GM23338 (cell line): ENCODE data around the gene DDX56. TPM values are rescaled to one million over a fixed set of nuclear protein-coding genes. Genes with fewer than 3 reads are reported as not detected.

Experiments
- ATAC-seq: fragments of 200-7000 bp; cut with Tn5 transposase; 3 replicates; pipeline ENCODE4 v1.9.1; 2020
- DNase-seq: peaks from one replicate; pipeline ENCODE4 v3.0.0-alpha.2; 2015; ENCODE audit warnings: low spot score
- H2AFZ ChIP-seq: fragments of 200-600 bp; sonication (generic); 2 replicates; pipeline ENCODE4 v1.8.0; 2016; ENCODE audit warnings: antibody characterized with exemption, mild to moderate bottlenecking, moderate library complexity
- H3F3A ChIP-seq: fragments of 200-600 bp; sonication (generic); replicated peaks from 2 replicates; pipeline ENCODE4 v1.8.0; 2017; ENCODE audit warnings: antibody characterized with exemption, mixed run types, low read depth
- H3K27ac ChIP-seq: fragments of 200-600 bp; sonication (generic); 2 replicates; pipeline ENCODE4 v1.6.1; 2016; ENCODE audit warnings: low read depth
- H3K27me3 ChIP-seq: fragments of 200-600 bp; sonication (generic); 2 replicates; pipeline ENCODE4 v1.8.0; 2016; ENCODE audit warnings: mild to moderate bottlenecking, mixed run types, moderate library complexity; ENCODE audit not compliant: insufficient read depth
- H3K36me3 ChIP-seq: fragments of 200-600 bp; sonication (generic); 2 replicates; pipeline ENCODE4 v1.8.0; 2016; ENCODE audit warnings: mild to moderate bottlenecking; ENCODE audit not compliant: insufficient read depth
- H3K4me1 ChIP-seq: fragments of 200-600 bp; sonication (generic); 2 replicates; pipeline ENCODE4 v1.8.0; 2016; ENCODE audit warnings: mild to moderate bottlenecking, moderate library complexity; ENCODE audit not compliant: insufficient read depth
- H3K4me2 ChIP-seq: fragments of 200-600 bp; sonication (generic); 2 replicates; pipeline ENCODE4 v1.7.1; 2017; ENCODE audit warnings: mixed run types
- H3K4me3 ChIP-seq: fragments of 200-600 bp; sonication (generic); 2 replicates; pipeline ENCODE4 v1.6.1; 2016; ENCODE audit warnings: mixed run types
- H3K79me2 ChIP-seq: fragments of 200-600 bp; sonication (generic); replicated peaks from 2 replicates; pipeline ENCODE4 v1.8.0; 2017; ENCODE audit warnings: mild to moderate bottlenecking; ENCODE audit not compliant: insufficient read depth
- H3K9me2 ChIP-seq: fragments of 200-600 bp; sonication (generic); 2 replicates; pipeline ENCODE4 v1.8.0; 2017; ENCODE audit not compliant: insufficient read depth
- H4K20me1 ChIP-seq: fragments of 200-600 bp; sonication (generic); replicated peaks from 2 replicates; pipeline ENCODE4 v1.8.0; 2017; ENCODE audit warnings: mild to moderate bottlenecking; ENCODE audit not compliant: insufficient read depth
- H3K27ac Mint-ChIP-seq: 2 replicates; pipeline ENCODE4 v1.8.0; 2020; ENCODE audit warnings: inconsistent platforms, mild to moderate bottlenecking, moderate library complexity, mixed read lengths
- H3K27me3 Mint-ChIP-seq: 3 replicates; pipeline ENCODE4 v1.8.0; 2022; ENCODE audit warnings: low read depth, mild to moderate bottlenecking, moderate library complexity, mixed read lengths, inconsistent platforms; ENCODE audit not compliant: insufficient read depth, poor library complexity
- H3K36me3 Mint-ChIP-seq: 3 replicates; pipeline ENCODE4 v1.8.0; 2021; ENCODE audit warnings: low read depth, mild to moderate bottlenecking, inconsistent platforms, moderate library complexity, mixed read lengths
- H3K4me1 Mint-ChIP-seq: 3 replicates; pipeline ENCODE4 v1.8.0; 2020; ENCODE audit warnings: mild to moderate bottlenecking, inconsistent platforms, mixed read lengths
- H3K4me3 Mint-ChIP-seq: 3 replicates; pipeline ENCODE4 v1.8.0; 2021; ENCODE audit warnings: moderate library complexity, mild to moderate bottlenecking, inconsistent platforms, mixed read lengths
- H3K9me3 Mint-ChIP-seq: 3 replicates; pipeline ENCODE4 v1.8.0; 2020; ENCODE audit warnings: moderate library complexity, mild to moderate bottlenecking, inconsistent platforms, mixed read lengths
- CREB1 ChIP-seq: fragments of 250-450 bp; sonication (Bioruptor Pico); IDR thresholded peaks from 2 replicates; pipeline ENCODE4 v1.5.0; 2020; ENCODE audit warnings: low read depth, mild to moderate bottlenecking, moderate library complexity
- EZH2 ChIP-seq: fragments of 200-600 bp; sonication (generic); IDR thresholded peaks from one replicate; pipeline ENCODE4 v1.8.0; 2017; ENCODE audit warnings: antibody characterized with exemption, mild to moderate bottlenecking, low read depth; ENCODE audit not compliant: unreplicated experiment
- EZH2phosphoT487 ChIP-seq: fragments of 200-600 bp; sonication (generic); IDR thresholded peaks from one replicate; pipeline ENCODE4 v1.8.1; 2018; ENCODE audit warnings: antibody characterized with exemption; ENCODE audit not compliant: unreplicated experiment
- JUNB ChIP-seq: IDR thresholded peaks from one replicate; pipeline ENCODE4 v1.6.1; 2016; ENCODE audit warnings: antibody characterized with exemption; ENCODE audit not compliant: unreplicated experiment
- NANOG ChIP-seq: IDR thresholded peaks from 2 replicates; pipeline ENCODE4 v1.6.1; 2016; ENCODE audit warnings: antibody characterized with exemption, borderline replicate concordance
- POLR2AphosphoS5 ChIP-seq: IDR thresholded peaks from 2 replicates; pipeline ENCODE4 v1.6.1; 2016; ENCODE audit warnings: antibody characterized with exemption, low read depth
- STAT1 ChIP-seq: IDR thresholded peaks from one replicate; pipeline ENCODE4 v1.6.1; 2016; ENCODE audit warnings: antibody characterized with exemption; ENCODE audit not compliant: unreplicated experiment
- ZNF114 ChIP-seq: fragments of 250-450 bp; sonication (Bioruptor Pico); IDR thresholded peaks from 2 replicates; pipeline ENCODE4 v1.5.0; 2020; ENCODE audit warnings: mild to moderate bottlenecking, moderate library complexity
- ZNF331 ChIP-seq: fragments of 250-450 bp; sonication (Bioruptor Pico); IDR thresholded peaks from 2 replicates; pipeline ENCODE4 v1.5.0; 2020; ENCODE audit warnings: low read depth, mild to moderate bottlenecking, moderate library complexity
- polyA plus RNA-seq: library from polyadenylated mRNA; unstranded; fragments of >200 nt; fragmentation: Nextera tagmentation; extraction: Ambion mirVana; gene quantifications from 2 replicates; pipeline ENCODE4 v1.2.1, GENCODE V29; 2016
- total RNA-seq: library from RNA; depleted of rRNA; stranded (reverse); fragments of >200 nt; shearing (Covaris generic); gene quantifications from 2 replicates; pipeline ENCODE4 v1.2.3, GENCODE V29; 2014
- TF ChIP-seq, protein P1 (sequence below): fragments of 250-450 bp; sonication (Bioruptor Pico); IDR thresholded peaks from 2 replicates; pipeline ENCODE4 v1.5.0; 2020; ENCODE audit warnings: mild to moderate bottlenecking, moderate library complexity
- TF ChIP-seq, protein P2 (sequence below): IDR thresholded peaks from one replicate; pipeline ENCODE4 v1.6.1; 2018; ENCODE audit warnings: antibody characterized with exemption; ENCODE audit not compliant: unreplicated experiment
- TF ChIP-seq, protein P3 (sequence below): IDR thresholded peaks from 2 replicates; pipeline ENCODE4 v1.6.1; 2016; ENCODE audit warnings: antibody characterized with exemption
- TF ChIP-seq, protein P4 (sequence below), 2 experiments: fragments of 200-600 bp in 1 of 2; sonication (generic) in 1 of 2; conservative IDR thresholded peaks; 2 replicates each; pipeline versions ENCODE4 v1.5.1 to v1.6.1; 2016 to 2017; ENCODE audit warnings: antibody characterized with exemption in 2 of 2, low read depth in 2 of 2, mild to moderate bottlenecking in 2 of 2, moderate library complexity in 1 of 2

The DDX56 gene
- total and polyA plus RNA-seq, 2 experiments from 2014 or later, result 44.1 to 72.3 TPM

DNA sequence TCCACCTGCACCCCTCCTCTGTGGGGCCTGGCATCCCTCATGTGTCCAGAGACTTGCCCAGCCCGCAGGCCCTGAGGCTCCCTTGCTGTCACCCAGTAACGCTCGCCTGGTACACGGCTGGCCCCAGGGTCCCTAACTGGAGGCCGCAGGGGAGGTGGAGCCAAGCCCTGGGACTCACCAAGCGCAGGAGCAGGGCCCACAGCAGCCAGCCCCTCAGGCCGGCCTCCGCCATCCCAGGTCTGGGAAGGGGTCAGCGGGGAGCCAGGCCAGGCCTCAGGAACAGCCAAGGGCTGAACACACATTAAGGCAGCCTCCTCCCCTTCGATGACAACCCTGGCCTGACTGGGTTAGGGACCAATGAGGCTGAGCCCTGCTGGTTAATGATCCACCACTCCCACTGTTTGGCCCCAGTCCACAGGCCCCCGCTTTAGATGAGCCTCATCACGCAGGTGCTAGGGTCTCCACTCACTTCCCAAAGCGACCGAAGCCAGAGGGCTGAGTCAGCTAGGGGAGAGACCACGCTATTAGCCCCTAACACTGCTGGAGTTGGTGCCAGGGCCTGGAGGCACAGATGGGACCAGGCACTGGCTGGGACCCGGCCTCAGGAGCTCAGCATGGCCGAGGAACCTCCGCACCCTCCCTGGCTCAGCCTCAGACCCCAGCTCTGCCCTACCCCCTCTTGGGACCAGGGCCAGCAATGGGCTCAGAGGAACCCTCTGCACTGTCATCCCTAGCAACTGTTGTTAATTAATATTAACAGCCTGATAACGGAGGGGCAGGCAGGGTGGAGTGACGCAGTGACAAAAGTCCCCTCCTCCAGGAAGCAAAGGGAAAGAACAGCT is 32.5 kb downstream of the DDX56 start, which contains the start of gene NPC1L1:
Gene NPC1L1, minus strand, starts transcription at position 303 of the 842 bp plus-strand sequence. Its CDS starts 71 bp downstream, at position 232.
- H3K4me2 ChIP-seq, result no peak within 1 kb of the TSS
- no peaks in the 10 kb centered on the region for H3K36me3 Mint-ChIP-seq
- ATAC-seq (peak; percentile 55), DNase-seq (no peak)
- no peaks in the 10 kb centered on the region for H3K27me3 ChIP-seq
- no peaks in the 10 kb centered on the region for H3K79me2 ChIP-seq
- no peaks in the 10 kb centered on the region for H3F3A ChIP-seq
- no peak within 1 kb of the TSS for H2AFZ ChIP-seq
- H3K27ac ChIP-seq, result no peak within 1 kb of the TSS
- no peak within 1 kb of the TSS for H3K27ac Mint-ChIP-seq
- H3K4me3 ChIP-seq, result no peak within 1 kb of the TSS
- no peaks in the 10 kb centered on the region for H3K9me2 ChIP-seq
- no peaks in the 10 kb centered on the region for H4K20me1 ChIP-seq
- H3K4me1 Mint-ChIP-seq, result no peaks in the 10 kb centered on the region; the same call in 1 of the 3 replicates
- no peaks in the 10 kb centered on the region for H3K4me1 ChIP-seq
- TF ChIP-seq, protein P1, sequence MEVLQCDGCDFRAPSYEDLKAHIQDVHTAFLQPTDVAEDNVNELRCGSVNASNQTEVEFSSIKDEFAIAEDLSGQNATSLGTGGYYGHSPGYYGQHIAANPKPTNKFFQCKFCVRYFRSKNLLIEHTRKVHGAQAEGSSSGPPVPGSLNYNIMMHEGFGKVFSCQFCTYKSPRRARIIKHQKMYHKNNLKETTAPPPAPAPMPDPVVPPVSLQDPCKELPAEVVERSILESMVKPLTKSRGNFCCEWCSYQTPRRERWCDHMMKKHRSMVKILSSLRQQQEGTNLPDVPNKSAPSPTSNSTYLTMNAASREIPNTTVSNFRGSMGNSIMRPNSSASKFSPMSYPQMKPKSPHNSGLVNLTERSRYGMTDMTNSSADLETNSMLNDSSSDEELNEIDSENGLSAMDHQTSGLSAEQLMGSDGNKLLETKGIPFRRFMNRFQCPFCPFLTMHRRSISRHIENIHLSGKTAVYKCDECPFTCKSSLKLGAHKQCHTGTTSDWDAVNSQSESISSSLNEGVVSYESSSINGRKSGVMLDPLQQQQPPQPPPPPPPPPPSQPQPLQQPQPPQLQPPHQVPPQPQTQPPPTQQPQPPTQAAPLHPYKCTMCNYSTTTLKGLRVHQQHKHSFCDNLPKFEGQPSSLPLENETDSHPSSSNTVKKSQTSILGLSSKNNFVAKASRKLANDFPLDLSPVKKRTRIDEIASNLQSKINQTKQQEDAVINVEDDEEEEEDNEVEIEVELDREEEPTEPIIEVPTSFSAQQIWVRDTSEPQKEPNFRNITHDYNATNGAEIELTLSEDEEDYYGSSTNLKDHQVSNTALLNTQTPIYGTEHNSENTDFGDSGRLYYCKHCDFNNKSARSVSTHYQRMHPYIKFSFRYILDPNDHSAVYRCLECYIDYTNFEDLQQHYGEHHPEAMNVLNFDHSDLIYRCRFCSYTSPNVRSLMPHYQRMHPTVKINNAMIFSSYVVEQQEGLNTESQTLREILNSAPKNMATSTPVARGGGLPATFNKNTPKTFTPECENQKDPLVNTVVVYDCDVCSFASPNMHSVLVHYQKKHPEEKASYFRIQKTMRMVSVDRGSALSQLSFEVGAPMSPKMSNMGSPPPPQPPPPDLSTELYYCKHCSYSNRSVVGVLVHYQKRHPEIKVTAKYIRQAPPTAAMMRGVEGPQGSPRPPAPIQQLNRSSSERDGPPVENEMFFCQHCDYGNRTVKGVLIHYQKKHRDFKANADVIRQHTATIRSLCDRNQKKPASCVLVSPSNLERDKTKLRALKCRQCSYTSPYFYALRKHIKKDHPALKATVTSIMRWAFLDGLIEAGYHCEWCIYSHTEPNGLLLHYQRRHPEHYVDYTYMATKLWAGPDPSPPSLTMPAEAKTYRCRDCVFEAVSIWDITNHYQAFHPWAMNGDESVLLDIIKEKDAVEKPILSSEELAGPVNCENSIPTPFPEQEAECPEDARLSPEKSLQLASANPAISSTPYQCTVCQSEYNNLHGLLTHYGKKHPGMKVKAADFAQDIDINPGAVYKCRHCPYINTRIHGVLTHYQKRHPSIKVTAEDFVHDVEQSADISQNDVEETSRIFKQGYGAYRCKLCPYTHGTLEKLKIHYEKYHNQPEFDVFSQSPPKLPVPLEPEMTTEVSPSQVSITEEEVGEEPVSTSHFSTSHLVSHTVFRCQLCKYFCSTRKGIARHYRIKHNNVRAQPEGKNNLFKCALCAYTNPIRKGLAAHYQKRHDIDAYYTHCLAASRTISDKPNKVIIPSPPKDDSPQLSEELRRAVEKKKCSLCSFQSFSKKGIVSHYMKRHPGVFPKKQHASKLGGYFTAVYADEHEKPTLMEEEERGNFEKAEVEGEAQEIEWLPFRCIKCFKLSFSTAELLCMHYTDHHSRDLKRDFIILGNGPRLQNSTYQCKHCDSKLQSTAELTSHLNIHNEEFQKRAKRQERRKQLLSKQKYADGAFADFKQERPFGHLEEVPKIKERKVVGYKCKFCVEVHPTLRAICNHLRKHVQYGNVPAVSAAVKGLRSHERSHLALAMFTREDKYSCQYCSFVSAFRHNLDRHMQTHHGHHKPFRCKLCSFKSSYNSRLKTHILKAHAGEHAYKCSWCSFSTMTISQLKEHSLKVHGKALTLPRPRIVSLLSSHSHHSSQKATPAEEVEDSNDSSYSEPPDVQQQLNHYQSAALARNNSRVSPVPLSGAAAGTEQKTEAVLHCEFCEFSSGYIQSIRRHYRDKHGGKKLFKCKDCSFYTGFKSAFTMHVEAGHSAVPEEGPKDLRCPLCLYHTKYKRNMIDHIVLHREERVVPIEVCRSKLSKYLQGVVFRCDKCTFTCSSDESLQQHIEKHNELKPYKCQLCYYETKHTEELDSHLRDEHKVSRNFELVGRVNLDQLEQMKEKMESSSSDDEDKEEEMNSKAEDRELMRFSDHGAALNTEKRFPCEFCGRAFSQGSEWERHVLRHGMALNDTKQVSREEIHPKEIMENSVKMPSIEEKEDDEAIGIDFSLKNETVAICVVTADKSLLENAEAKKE (CRISPR knock-in tag), result no peak
- TF ChIP-seq JUNB (no peak), CREB1 (CRISPR knock-in tag) (no peak), ZNF331 (CRISPR knock-in tag) (no peak), EZH2phosphoT487 (no peak), EZH2 (no peak), NANOG (no peak), STAT1 (no peak), ZNF114 (CRISPR knock-in tag) (no peak), POLR2AphosphoS5 (no peak)
- TF ChIP-seq, protein P2, sequence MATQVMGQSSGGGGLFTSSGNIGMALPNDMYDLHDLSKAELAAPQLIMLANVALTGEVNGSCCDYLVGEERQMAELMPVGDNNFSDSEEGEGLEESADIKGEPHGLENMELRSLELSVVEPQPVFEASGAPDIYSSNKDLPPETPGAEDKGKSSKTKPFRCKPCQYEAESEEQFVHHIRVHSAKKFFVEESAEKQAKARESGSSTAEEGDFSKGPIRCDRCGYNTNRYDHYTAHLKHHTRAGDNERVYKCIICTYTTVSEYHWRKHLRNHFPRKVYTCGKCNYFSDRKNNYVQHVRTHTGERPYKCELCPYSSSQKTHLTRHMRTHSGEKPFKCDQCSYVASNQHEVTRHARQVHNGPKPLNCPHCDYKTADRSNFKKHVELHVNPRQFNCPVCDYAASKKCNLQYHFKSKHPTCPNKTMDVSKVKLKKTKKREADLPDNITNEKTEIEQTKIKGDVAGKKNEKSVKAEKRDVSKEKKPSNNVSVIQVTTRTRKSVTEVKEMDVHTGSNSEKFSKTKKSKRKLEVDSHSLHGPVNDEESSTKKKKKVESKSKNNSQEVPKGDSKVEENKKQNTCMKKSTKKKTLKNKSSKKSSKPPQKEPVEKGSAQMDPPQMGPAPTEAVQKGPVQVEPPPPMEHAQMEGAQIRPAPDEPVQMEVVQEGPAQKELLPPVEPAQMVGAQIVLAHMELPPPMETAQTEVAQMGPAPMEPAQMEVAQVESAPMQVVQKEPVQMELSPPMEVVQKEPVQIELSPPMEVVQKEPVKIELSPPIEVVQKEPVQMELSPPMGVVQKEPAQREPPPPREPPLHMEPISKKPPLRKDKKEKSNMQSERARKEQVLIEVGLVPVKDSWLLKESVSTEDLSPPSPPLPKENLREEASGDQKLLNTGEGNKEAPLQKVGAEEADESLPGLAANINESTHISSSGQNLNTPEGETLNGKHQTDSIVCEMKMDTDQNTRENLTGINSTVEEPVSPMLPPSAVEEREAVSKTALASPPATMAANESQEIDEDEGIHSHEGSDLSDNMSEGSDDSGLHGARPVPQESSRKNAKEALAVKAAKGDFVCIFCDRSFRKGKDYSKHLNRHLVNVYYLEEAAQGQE, result no peak
- TF ChIP-seq, protein P3, sequence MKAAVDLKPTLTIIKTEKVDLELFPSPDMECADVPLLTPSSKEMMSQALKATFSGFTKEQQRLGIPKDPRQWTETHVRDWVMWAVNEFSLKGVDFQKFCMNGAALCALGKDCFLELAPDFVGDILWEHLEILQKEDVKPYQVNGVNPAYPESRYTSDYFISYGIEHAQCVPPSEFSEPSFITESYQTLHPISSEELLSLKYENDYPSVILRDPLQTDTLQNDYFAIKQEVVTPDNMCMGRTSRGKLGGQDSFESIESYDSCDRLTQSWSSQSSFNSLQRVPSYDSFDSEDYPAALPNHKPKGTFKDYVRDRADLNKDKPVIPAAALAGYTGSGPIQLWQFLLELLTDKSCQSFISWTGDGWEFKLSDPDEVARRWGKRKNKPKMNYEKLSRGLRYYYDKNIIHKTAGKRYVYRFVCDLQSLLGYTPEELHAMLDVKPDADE, result no peak
- TF ChIP-seq, protein P4, sequence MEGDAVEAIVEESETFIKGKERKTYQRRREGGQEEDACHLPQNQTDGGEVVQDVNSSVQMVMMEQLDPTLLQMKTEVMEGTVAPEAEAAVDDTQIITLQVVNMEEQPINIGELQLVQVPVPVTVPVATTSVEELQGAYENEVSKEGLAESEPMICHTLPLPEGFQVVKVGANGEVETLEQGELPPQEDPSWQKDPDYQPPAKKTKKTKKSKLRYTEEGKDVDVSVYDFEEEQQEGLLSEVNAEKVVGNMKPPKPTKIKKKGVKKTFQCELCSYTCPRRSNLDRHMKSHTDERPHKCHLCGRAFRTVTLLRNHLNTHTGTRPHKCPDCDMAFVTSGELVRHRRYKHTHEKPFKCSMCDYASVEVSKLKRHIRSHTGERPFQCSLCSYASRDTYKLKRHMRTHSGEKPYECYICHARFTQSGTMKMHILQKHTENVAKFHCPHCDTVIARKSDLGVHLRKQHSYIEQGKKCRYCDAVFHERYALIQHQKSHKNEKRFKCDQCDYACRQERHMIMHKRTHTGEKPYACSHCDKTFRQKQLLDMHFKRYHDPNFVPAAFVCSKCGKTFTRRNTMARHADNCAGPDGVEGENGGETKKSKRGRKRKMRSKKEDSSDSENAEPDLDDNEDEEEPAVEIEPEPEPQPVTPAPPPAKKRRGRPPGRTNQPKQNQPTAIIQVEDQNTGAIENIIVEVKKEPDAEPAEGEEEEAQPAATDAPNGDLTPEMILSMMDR (conservative IDR thresholded peaks at IDR 0.05; ENCODE audit: low read depth in 2 of 2), result no peak
- no peak within 1 kb of the TSS for H3K4me3 Mint-ChIP-seq
- peaks cover 13% of the 10 kb centered on the region for H3K27me3 Mint-ChIP-seq
- H3K36me3 ChIP-seq, result no peaks in the 10 kb centered on the region
- H3K9me3 Mint-ChIP-seq, result no peaks in the 10 kb centered on the region
